ENCODE measurements around the gene CCL18.
A peak's percentile ranks its signal among the peaks of the same experiment; 100 is the strongest.
"Not testable (repeated sequence)": the region's sequence is repeated elsewhere in the genome, so short reads cannot be mapped to it uniquely, and the experiment has no call there.

Gene CCL18

DNA sequence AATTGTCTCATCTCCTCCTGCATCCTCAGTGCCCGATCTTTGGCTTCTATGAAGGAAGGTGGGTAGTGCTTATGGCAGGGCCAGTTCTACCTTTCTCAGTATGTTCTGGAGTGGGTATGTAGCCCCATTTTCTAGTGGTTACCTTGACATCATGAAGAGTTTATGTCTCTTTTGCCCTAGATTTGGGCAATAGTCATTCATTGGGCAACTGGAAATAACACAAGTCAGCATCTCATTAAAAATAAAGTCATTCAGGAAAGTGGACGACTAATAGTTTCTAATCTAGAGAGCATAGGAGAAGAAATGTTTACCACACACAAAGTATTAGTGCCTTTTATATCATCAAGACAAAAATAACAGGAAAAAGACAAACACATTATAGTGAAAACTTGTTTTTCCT, 19.6 kb downstream of the CCL18 start:
- DNase-seq; CTCF ChIA-PET; H3K27me3 ChIP-seq (replicated peaks in 2 of 5; ENCODE audit: control insufficient read depth in 4 of 5, insufficient read depth in 5 of 5, low read length in 4 of 5); H3K4me3 ChIP-seq (ENCODE audit: control insufficient read depth in 1 of 7, extremely low read depth in 1 of 7, insufficient read depth in 4 of 7, low read depth in 2 of 7, low read length in 6 of 7); H3K27ac ChIP-seq (ENCODE audit: insufficient read depth in 1 of 2, low read depth in 1 of 2, low read length in 2 of 2, poor library complexity in 1 of 2, severe bottlenecking in 2 of 2); H3K36me3 ChIP-seq (ENCODE audit: control insufficient read depth in 4 of 4, insufficient read depth in 4 of 4, low read length in 3 of 4); POLR2A ChIA-PET; H3K9me3 ChIP-seq (ENCODE audit: control extremely low read depth in 1 of 5, control insufficient read depth in 4 of 5, insufficient read depth in 2 of 5, low read depth in 1 of 5, low read length in 4 of 5): not testable (repeated sequence)
- whole genome bisulfite sequencing (ENCODE audit: insufficient coverage) = 100% methylated on average over 1 of the region's 2 CpGs
- peaks cover 11 to 36% (median 34%) of the 10 kb centered on the region in 4 experiments for H3K4me1 ChIP-seq (ENCODE audit: control extremely low read depth in 1 of 4, control insufficient read depth in 4 of 4, insufficient read depth in 4 of 4, low read length in 3 of 4)

GRCh38 chr17:36085765-36086164, 21.7 kb downstream of the CCL18 start:
- Histone ChIP-seq H3K4me3 (ENCODE audit: control insufficient read depth in 1 of 7, extremely low read depth in 1 of 7, insufficient read depth in 4 of 7, low read depth in 2 of 7, low read length in 6 of 7) (no peak overlapping the region), H3K36me3 (ENCODE audit: control insufficient read depth in 4 of 4, insufficient read depth in 4 of 4, low read length in 3 of 4) (no peaks in the 10 kb centered on the region), H3K27ac (ENCODE audit: insufficient read depth in 1 of 2, low read depth in 1 of 2, low read length in 2 of 2, poor library complexity in 1 of 2, severe bottlenecking in 2 of 2) (no peak overlapping the region), H3K4me1 (ENCODE audit: control extremely low read depth in 1 of 4, control insufficient read depth in 4 of 4, insufficient read depth in 4 of 4, low read length in 3 of 4) (peaks cover 11 to 56% (median 46%) of the 10 kb centered on the region in 4 experiments), H3K9me3 (ENCODE audit: control extremely low read depth in 1 of 5, control insufficient read depth in 4 of 5, insufficient read depth in 2 of 5, low read depth in 1 of 5, low read length in 4 of 5) (no peaks in the 10 kb centered on the region), H3K27me3 (replicated peaks in 2 of 5; ENCODE audit: control insufficient read depth in 4 of 5, insufficient read depth in 5 of 5, low read length in 4 of 5) (no peaks in the 10 kb centered on the region)
- peak; percentile 25 to 77 (median 64) for DNase-seq
- WGBS (ENCODE audit: insufficient coverage) = 43% methylated on average over 1 of the region's 1 CpG
- POLR2A ChIA-PET = no interaction called here
- CTCF ChIA-PET = interaction anchor here (0.6 to 1.6 kb wide), 3 partner anchors 12 to 112 kb away, joined by 3 to 8 read pairs (median 3); no protein-coding TSS in a partner anchor

DNA sequence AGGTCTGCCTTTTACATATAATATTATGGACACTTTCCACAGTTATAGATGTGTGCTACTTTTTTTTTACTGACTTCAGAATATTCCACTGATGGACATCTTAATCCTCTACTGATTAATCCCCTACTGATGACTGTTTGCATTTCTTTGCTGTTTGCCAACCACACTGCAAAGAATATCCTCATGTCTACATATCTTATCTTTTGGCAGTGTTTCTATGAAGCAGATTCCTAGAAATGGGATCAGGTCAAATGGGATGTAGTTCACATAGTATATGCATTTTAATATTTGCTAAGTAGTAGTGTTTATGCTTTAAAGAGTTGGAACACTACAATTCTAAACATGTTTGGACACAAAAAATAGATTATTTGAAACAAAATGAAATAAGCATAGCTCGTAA, 22.7 kb downstream of the CCL18 start:
- Histone ChIP-seq H3K9me3 (ENCODE audit: control extremely low read depth in 1 of 5, control insufficient read depth in 4 of 5, insufficient read depth in 2 of 5, low read depth in 1 of 5, low read length in 4 of 5) (no peaks in the 10 kb centered on the region), H3K4me3 (ENCODE audit: control insufficient read depth in 1 of 7, extremely low read depth in 1 of 7, insufficient read depth in 4 of 7, low read depth in 2 of 7, low read length in 6 of 7) (no peak overlapping the region), H3K36me3 (ENCODE audit: control insufficient read depth in 4 of 4, insufficient read depth in 4 of 4, low read length in 3 of 4) (no peaks in the 10 kb centered on the region), H3K27me3 (replicated peaks in 2 of 5; ENCODE audit: control insufficient read depth in 4 of 5, insufficient read depth in 5 of 5, low read length in 4 of 5) (no peaks in the 10 kb centered on the region), H3K27ac (ENCODE audit: insufficient read depth in 1 of 2, low read depth in 1 of 2, low read length in 2 of 2, poor library complexity in 1 of 2, severe bottlenecking in 2 of 2) (no peak overlapping the region), H3K4me1 (ENCODE audit: control extremely low read depth in 1 of 4, control insufficient read depth in 4 of 4, insufficient read depth in 4 of 4, low read length in 3 of 4) (peaks cover 11 to 56% (median 44%) of the 10 kb centered on the region in 4 experiments)
- no CpG with 5 or more reads among the region's 1 CpG for WGBS (ENCODE audit: insufficient coverage)
- CTCF ChIA-PET = interaction anchor here (1.6 kb wide), 1 partner anchor 62 kb away, joined by 8 read pairs; no protein-coding TSS in a partner anchor
- no peak for DNase-seq
- POLR2A ChIA-PET = no interaction called here

GRCh38 chr17:36087471-36087870, 23.4 kb downstream of the CCL18 start:
- H3K36me3 ChIP-seq (ENCODE audit: control insufficient read depth in 4 of 4, insufficient read depth in 4 of 4, low read length in 3 of 4); CTCF ChIA-PET; POLR2A ChIA-PET; H3K27ac ChIP-seq (ENCODE audit: insufficient read depth in 1 of 2, low read depth in 1 of 2, low read length in 2 of 2, poor library complexity in 1 of 2, severe bottlenecking in 2 of 2); H3K9me3 ChIP-seq (ENCODE audit: control extremely low read depth in 1 of 5, control insufficient read depth in 4 of 5, insufficient read depth in 2 of 5, low read depth in 1 of 5, low read length in 4 of 5); DNase-seq; H3K27me3 ChIP-seq (replicated peaks in 2 of 5; ENCODE audit: control insufficient read depth in 4 of 5, insufficient read depth in 5 of 5, low read length in 4 of 5); H3K4me3 ChIP-seq (ENCODE audit: control insufficient read depth in 1 of 7, extremely low read depth in 1 of 7, insufficient read depth in 4 of 7, low read depth in 2 of 7, low read length in 6 of 7): not testable (repeated sequence)
- WGBS (ENCODE audit: insufficient coverage) = no CpG with 5 or more reads among the region's 3 CpGs
- peaks cover 8 to 50% (median 38%) of the 10 kb centered on the region in 4 experiments for H3K4me1 ChIP-seq (ENCODE audit: control extremely low read depth in 1 of 4, control insufficient read depth in 4 of 4, insufficient read depth in 4 of 4, low read length in 3 of 4)

DNA sequence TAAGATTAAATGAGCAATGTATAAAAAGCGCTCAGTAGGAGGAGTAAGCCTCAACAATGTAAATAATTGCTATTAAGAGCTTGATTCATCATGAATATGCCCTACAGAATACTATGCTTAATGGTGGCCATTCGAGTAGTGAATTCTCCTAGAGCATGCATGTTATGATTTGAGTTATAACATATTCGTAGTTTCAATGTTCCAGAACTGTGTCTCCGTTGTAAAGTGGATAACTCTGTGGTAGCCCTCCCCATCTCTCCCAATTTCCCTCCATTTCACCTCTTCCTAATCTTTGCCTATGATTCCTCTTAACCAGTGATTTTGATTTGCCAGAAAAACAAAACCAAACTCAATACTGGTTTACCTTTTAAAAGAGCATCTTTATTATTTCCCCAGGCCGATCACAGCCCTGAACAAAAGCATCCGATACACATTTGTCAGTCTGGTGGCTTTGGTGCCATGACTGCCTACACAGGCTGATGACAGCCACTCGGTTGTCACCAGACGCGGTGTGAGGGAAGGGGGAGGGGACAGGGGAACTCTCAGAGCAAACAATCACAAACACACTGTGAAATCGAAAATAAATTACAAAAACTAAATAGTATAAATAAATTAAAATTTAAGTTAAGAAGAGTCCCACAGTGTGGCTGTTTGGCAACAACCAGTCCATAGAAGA, 24.0 kb downstream of the CCL18 start:
- POLR2A ChIA-PET = not testable (repeated sequence)

GRCh38 chr17:36088670-36089338, 24.7 kb downstream of the CCL18 start:
- Histone ChIP-seq H3K27me3 (replicated peaks in 2 of 5; ENCODE audit: control insufficient read depth in 4 of 5, insufficient read depth in 5 of 5, low read length in 4 of 5) (no peaks in the 10 kb centered on the region), H3K27ac (ENCODE audit: insufficient read depth in 1 of 2, low read depth in 1 of 2, low read length in 2 of 2, poor library complexity in 1 of 2, severe bottlenecking in 2 of 2) (no peak overlapping the region), H3K9me3 (ENCODE audit: control extremely low read depth in 1 of 5, control insufficient read depth in 4 of 5, insufficient read depth in 2 of 5, low read depth in 1 of 5, low read length in 4 of 5) (no peaks in the 10 kb centered on the region), H3K36me3 (ENCODE audit: control insufficient read depth in 4 of 4, insufficient read depth in 4 of 4, low read length in 3 of 4) (no peaks in the 10 kb centered on the region), H3K4me1 (ENCODE audit: control extremely low read depth in 1 of 4, control insufficient read depth in 4 of 4, insufficient read depth in 4 of 4, low read length in 3 of 4) (peaks cover under 1 to 38% (median 26%) of the 10 kb centered on the region in 4 experiments), H3K4me3 (ENCODE audit: control insufficient read depth in 1 of 7, extremely low read depth in 1 of 7, insufficient read depth in 4 of 7, low read depth in 2 of 7, low read length in 6 of 7) (no peak overlapping the region)
- WGBS (ENCODE audit: insufficient coverage) = 94% methylated on average over 9 of the region's 14 CpGs
- ChIA-PET CTCF (interaction anchor here (1.3 kb wide), 1 partner anchor 44 kb away, joined by 4 read pairs; no protein-coding TSS in a partner anchor), POLR2A (no interaction called here)
- DNase-seq = no peak

More for the DNA sequence above, 24.0 kb downstream of the CCL18 start:
- H3K27ac ChIP-seq (ENCODE audit: insufficient read depth in 1 of 2, low read depth in 1 of 2, low read length in 2 of 2, poor library complexity in 1 of 2, severe bottlenecking in 2 of 2); H3K4me3 ChIP-seq (ENCODE audit: control insufficient read depth in 1 of 7, extremely low read depth in 1 of 7, insufficient read depth in 4 of 7, low read depth in 2 of 7, low read length in 6 of 7); H3K36me3 ChIP-seq (ENCODE audit: control insufficient read depth in 4 of 4, insufficient read depth in 4 of 4, low read length in 3 of 4); CTCF ChIA-PET; H3K27me3 ChIP-seq (replicated peaks in 2 of 5; ENCODE audit: control insufficient read depth in 4 of 5, insufficient read depth in 5 of 5, low read length in 4 of 5); DNase-seq; H3K9me3 ChIP-seq (ENCODE audit: control extremely low read depth in 1 of 5, control insufficient read depth in 4 of 5, insufficient read depth in 2 of 5, low read depth in 1 of 5, low read length in 4 of 5): not testable (repeated sequence)
- peaks cover 7 to 44% (median 32%) of the 10 kb centered on the region in 4 experiments for H3K4me1 ChIP-seq (ENCODE audit: control extremely low read depth in 1 of 4, control insufficient read depth in 4 of 4, insufficient read depth in 4 of 4, low read length in 3 of 4)
- WGBS (ENCODE audit: insufficient coverage) = 67% methylated on average over 1 of the region's 10 CpGs

DNA sequence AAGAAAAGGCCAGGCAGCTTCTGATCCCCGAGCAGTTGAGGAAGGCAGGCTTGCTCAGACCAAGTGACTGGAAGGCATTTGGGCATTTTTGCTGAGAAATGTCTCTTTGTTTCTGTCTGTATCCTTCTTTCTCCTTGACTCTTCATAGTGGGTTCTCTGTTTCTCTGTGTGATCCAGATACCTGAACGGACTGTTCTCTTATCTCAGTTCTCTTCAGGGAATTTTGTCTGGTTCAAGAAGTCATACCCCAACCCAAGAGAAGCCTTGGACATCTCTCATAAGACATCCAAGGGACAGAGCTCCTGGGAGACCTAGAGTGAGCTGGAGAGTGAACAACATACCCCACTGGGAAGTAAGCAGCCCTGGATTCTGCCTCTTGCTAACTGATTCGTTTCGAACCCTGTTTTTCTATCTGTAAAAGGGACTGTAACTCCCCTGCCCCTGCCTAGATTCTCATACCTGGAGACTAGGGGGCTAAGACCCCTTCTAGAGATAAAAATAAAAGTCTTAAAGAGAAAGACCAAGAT, 25.3 kb downstream of the CCL18 start:
- Histone ChIP-seq H3K9me3 (ENCODE audit: control extremely low read depth in 1 of 5, control insufficient read depth in 4 of 5, insufficient read depth in 2 of 5, low read depth in 1 of 5, low read length in 4 of 5) (no peaks in the 10 kb centered on the region), H3K36me3 (ENCODE audit: control insufficient read depth in 4 of 4, insufficient read depth in 4 of 4, low read length in 3 of 4) (no peaks in the 10 kb centered on the region), H3K27ac (ENCODE audit: insufficient read depth in 1 of 2, low read depth in 1 of 2, low read length in 2 of 2, poor library complexity in 1 of 2, severe bottlenecking in 2 of 2) (no peak overlapping the region), H3K4me3 (ENCODE audit: control insufficient read depth in 1 of 7, extremely low read depth in 1 of 7, insufficient read depth in 4 of 7, low read depth in 2 of 7, low read length in 6 of 7) (no peak overlapping the region), H3K4me1 (ENCODE audit: control extremely low read depth in 1 of 4, control insufficient read depth in 4 of 4, insufficient read depth in 4 of 4, low read length in 3 of 4) (peaks cover 0 to 37% (median 25%) of the 10 kb centered on the region in 4 experiments), H3K27me3 (replicated peaks in 2 of 5; ENCODE audit: control insufficient read depth in 4 of 5, insufficient read depth in 5 of 5, low read length in 4 of 5) (no peaks in the 10 kb centered on the region)
- ChIA-PET POLR2A (no interaction called here), CTCF (interaction anchor here (1.3 kb wide), 1 partner anchor 43 kb away, joined by 4 read pairs; no protein-coding TSS in a partner anchor)
- DNase-seq = no peak
- WGBS (ENCODE audit: insufficient coverage) = 95% methylated on average over 4 of the region's 4 CpGs

Measured in common myeloid progenitor, CD34-positive (primary cell).